ENCODE measurements around the gene VGF.
A peak's percentile ranks its signal among the peaks of the same experiment; 100 is the strongest.
"Not testable (repeated sequence)": the region's sequence is repeated elsewhere in the genome, so short reads cannot be mapped to it uniquely, and the experiment has no call there.

Gene VGF

DNA sequence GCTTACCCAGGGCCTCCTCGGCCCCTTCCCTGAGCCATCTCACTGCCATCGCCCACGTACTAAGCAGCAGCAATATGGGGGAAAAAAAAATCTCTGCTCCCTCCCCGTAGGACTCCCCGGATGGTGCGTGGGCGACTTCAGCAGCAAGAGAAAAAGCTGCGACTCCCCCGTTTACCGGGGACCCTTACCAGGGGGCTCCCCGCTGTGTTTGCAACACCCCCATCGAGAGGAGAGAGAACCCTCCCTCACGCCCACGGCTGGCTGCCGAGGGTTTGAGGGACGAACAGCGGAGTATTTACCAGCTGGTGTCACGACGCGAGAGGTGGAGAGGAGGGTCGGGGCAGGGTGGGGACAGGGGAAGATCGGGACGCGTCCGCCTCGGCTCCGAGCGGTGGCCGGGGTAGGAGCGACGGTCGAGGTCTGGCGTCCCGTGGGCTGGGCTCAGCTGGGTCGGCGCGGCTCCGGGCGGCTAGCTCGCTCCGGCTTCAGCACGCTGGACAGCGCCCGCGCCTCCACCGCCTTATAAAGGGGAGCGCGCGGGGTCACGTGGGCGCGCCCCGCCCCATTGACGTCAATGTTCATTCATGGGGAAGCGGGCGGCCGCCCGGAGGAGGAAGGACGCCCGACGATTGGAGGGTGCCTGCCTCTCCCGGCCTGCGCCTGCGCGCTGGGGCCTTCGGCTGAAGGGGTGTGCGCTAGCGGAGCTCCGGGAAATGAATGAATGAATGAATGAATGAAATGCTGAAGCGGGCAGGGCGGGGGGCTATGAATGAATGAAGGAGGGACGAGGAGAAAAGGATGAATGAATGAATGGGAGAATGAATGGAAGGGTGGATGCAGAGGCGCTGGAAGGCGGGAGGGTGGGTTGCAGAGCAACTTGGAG, at the start of gene VGF:
Gene VGF, minus strand, starts transcription at position 495 of the 883 bp plus-strand sequence. CDS start 726 bp downstream, outside the sequence.
- peak; percentile 93 for DNase-seq

DNA sequence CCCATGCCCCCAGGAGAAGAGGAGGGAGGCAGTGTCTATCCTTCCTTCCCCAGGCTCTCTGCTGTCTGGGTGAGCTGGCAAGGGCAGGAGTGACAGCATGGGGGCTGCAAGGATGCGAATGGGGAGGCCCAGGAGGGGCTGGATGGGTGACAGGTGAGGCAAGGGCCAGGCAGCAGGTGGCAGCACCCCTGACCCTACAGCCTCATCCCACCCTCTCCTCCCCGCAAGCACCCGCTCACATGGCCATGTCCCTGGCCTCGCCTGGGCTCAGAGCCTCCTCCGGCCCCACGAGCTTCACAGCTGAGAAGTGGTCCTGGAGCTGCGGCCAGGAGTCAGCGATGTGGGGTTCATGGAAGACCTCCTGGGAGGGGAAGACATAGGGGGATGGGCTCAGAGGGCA, 46.6 kb upstream of the VGF start:
- no peak for DNase-seq

DNA sequence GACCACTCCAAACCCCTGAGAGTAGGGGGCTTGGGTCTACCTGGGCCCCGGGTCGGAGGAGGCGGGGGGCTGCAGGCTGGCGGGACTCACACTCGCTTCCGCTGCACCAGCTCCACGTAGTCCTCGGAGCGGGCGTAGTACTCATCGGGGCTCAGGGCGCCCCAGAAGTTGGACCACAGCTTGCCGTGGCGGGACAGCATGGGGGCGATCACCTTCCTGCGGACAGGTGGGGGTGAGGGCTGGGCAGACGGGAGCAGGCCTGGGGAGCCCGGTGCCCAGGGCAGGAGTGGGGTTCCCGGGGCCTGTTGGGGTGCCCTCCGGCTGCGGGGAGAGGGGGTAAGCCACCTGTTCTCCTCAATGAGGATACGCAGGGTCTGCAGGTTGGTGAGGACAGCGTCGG, 46.1 kb upstream of the VGF start:
- DNase-seq = no peak

DNA sequence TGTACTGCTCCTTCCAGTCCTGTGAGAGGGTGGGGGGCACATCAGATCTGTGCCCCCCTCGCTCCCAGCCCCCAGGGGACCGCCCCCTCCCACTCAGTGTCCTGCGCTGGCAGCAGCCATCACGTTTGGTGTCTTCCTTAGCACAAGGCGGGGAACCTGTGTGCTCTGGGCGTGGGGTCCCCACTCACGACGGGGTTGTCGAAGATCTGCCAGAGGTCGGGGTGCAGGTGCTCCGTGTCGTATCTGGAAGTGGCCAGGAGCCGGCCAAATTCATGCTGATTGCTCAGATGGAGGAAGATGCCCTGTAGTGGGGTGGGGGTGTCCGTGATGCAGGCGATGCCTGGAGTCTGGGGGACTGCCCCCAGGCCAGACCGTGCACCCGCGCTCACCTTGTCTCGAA, 44.8 kb upstream of the VGF start:
- no peak for DNase-seq

DNA sequence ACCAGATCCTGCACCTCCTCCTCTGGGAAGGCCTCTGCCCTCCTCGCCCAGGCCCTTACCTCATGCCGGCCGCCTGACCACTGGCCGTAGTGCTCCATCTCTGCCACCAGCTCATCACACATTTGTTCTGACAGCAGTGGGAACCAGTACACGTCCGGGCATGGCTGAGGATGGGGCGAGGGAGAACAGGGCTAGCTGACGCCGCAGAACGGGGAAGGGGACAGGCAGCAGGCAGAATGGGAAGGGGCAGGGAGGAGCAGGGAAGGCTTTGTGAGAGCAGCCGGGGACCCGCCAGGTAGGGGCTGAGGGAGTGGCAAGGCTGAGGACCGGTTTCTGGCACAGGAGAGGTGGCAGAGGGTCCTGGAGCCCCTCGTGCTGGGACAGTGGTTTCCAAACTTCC, 43.4 kb upstream of the VGF start:
- DNase-seq = no peak

DNA sequence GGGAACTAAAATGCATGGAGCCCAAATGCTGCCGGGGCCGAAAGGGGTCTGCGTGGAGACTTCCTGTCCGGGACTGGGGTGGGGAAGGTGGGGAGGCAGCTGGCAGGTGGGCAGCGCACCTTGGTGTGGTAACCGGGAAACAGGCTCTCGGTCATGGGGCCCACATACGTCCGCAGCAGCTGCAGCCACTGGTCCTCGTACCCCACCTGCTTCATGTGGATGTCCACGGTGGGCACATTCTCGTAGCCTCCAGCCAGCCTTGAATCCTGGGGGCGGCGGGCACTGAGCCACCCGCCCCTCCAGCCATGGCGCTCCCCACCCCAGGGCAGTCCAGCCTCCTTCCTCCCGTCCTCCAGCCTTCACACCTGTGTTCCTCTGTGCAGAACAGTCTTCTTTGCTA, 42.1 kb upstream of the VGF start:
- DNase-seq = no peak

DNA sequence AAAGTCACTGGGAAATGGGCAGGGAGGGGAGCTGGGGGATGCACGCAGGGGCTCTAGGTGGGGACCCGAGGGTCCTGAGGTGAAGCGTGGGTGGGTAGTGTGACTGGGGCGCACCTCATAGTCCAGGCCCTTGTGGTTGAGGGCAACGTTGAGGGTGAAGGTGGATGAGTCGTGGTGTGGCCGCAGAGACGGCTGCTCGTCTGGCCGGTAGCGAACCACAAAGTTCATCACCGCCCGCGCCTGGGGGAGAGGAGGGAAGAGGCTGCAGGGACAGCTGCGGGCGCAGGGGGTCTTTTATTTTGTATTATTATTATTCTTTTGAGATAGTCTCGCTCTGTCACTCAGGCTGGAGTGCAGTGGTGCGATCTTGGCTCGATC, 41.3 kb upstream of the VGF start:
- DNase-seq = no peak

DNA sequence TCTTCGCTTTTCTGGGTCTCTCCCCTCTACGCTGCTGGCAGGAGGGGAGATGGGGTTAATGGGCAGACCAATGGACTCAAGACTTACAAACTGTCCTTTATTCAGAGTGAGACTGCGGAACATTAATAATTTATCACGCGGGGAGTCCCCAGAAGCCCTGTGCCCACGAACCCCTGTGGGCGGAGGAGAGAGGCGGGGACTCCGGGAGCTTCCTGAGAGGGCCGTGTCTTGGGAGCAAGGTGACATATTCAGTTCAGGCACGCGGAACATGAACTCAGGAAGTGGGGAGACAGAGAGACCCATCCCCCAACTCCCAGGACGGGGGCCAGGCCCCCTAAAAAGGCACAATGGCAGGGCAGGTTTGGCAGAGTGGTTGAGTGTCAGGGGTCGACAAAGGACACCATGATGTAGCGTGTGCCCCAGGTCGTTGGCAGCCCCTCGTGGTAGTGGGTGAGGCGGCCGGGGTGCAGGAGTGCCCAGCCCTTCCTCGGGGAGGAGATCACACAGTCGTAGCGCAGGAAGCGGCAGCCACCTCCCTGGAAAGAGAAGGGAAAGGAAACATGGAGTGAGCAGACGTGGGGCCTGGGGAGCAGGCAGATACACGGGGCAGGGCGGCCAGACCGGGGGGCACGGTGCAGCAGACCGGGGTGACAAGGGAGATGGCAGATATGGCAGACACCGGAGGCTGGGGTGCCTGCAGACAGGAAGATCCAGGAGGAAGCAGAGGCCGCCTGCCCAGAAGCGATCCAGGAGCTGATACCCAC, 40.7 kb upstream of the VGF start:
- no peak for DNase-seq

DNA sequence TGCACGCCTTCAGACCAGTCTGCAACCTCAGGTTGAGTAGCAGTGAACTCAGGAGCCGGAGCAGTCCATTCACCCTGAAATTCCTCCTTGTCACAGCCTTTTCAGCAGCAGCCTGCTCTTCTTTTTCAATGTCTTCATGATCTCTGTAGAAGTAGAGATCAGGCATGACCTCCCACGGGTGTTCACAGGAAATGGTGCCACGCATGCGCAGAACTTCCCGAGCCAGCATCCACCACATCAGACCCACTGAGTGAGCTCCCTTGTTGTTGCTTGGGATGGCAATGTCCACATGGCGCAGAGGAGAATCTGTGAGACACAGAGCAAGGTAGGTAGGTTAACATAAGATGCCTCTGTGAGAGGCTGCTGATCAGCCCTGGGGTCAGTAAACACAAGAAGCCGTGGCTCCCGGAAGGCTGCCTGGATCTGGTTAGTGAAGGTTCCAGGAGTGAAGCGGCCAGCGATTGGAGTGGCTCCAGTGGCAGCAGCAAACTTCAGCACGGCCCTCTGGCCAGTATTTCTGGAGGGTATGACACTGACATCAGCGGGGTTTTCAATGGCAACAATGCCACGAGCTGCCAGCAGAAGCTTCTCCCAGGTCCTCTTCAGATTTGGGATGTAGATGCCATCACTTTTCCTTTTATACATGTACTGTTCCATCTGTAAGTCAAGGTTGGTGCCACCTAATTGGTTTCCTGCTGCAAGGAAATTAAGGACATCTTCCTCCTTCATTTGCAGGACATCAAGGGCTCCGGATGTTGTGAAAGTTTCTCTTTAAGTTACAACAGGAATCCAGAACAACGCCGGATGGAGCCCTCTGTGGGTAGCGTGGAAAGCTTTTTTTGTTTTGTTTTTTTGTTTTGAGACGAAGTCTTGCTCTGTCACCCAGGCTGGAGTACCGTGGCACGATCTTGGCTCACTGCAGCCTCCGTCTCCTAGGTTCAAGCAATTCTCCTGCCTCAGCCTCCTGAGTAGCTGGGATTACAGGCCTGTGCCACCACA, 38.7 kb upstream of the VGF start:
- not testable (repeated sequence) for DNase-seq

DNA sequence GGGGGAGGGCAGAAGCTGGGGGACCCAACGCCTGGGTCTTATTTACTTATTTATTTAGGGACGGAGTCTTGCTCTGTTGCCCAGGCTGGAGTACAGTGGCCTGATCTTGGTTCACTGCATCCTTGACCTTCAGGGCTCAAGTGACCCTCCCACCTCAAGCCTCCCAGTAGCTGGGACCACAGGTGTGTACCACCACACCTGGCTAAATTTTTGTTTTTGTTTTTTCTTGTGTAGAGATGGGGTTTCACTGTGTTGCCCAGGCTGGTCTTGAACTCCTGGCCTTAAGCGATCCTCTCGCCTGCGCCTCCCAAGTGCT, 37.2 kb upstream of the VGF start:
- DNase-seq = no peak

DNA sequence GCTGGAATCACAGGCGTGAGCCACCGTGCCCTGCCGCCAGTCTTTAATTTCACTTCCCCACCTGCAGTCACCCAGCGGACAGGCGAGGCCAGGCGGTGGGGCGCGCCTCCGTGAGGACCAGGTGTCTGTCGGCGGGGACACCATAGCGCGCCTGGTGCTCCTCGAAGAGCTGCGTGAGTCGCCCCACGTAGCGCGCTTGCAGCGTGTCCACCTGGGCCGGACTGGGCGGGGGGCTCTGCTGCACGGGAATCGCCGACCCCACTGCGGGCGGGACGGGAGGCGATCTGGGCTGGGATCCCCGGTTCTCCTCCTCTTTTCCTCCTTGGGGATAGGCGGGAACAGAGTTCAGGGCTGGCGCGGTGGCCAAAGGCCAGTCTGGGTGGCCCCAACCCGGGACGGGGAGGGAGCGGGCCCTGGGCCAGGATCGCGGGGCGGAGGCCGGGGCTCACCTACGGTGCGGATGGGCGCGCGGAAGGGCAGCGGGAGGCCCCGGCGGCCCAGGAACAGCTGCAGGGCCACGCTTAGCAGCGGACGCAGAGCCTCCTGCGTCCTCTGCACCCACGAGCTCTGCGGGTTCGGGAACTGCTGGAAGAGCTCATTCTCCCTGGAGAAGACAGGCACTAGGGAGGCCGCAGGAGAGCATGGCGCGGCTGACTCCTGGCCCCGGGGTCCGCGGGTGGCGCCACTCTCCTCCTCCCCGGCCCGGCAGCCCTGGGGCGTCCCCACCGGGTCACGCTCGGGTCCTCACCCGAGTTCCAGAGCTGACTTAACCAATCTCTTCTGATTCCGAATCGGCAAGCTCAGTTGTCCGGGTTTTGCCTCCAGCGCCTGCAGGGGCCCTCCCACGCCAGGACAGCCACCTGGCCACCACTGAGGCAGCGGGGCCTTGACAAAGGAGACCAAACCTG, 36.6 kb upstream of the VGF start:
- no peak for DNase-seq

DNA sequence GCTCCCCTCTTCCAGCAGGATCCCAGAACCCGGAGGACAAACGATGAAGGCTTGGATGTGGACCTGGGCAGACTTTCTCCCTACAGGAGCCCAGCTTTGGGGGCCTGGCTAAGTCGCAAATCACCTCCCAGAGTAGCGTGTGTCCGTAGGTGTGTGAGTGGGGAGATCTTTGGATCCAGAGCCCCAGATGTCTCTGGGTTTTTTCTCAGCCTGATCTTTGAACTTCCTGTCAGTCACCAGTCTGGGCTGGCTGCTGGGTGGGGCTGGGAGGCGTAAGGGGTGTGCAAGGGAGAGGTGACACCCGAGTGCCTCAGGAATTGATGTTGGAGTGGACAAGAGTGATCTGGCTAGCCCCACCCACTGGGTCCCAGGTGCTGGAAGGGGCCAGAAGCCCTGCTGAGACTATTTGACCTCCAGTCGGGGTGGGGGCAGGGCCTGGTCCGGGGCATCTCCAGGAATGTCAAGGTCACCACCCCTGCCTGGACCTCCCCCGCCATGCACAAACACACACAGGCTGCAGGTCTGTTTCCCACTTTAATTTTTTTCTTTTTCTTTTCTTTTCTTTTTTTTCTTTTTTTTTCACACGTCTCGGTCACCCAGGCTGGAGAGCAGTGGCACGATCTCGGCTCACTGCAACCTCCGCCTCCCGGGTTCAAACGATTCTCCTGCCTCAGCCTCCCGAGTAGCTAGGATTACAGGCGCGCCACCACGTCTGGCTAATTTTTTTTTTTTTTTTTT, 35.7 kb upstream of the VGF start, which contains the start of gene MOGAT3:
Gene MOGAT3, minus strand, starts transcription at position 175 of the 738 bp plus-strand sequence. CDS start 182 bp downstream, outside the sequence.
- DNase-seq = no peak

DNA sequence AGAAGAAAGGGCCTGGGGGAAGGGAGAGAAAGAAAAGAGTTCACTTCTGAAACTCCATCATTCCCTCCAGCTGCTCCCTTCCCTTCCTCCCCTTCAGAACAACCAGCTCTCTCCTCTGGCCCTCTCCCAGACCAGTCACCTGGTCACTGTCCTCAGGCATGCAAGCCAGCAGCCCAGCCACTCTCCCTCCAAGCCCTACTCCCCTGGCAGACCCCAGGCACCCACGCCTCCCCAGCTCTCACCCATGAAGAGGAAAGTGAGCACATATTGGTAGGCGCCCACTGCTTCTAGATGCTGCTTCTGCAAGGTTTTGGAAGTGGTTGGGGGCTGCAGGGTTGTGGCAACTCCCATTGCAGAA, 35.1 kb upstream of the VGF start:
- no peak for DNase-seq

DNA sequence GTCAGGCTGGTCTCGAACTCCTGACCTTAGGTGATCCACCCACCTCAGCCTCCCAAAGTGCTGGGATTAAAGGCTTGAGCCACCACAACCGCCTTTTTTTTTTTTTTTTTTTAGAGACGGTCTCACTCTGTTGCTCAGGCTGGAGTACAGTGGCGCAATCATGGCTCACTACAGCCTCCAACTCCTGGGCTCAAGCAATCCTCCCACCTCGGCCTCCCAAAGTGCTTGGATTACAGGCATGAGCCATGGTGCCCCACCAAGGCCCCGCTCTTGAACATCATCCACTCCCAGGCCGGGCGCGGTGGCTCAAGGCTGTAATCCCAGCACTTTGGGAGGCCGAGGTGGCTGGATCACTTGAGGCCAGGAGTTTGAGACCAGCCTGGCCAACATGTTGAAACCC, 34.2 kb upstream of the VGF start:
- not testable (repeated sequence) for DNase-seq

DNA sequence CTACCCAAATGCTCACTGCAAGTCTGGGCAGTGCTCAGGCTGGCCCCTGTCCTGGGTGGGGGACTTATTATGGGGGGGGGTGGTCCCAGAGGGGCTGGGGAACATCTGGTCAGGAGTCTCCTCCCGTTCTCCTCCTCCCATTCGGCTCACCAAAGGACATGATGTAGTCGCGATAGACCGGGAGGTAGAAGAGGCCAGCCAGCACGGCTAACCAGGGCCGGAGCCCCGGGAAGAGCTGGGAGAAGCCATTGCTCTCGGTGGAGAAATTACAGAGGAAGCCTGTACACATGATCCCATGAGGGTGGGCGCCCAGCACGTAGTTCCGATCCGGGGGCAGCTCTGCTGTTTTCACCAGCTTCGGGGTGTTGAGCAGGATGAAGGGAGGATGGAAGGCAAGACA, 33.1 kb upstream of the VGF start:
- no peak for DNase-seq

DNA sequence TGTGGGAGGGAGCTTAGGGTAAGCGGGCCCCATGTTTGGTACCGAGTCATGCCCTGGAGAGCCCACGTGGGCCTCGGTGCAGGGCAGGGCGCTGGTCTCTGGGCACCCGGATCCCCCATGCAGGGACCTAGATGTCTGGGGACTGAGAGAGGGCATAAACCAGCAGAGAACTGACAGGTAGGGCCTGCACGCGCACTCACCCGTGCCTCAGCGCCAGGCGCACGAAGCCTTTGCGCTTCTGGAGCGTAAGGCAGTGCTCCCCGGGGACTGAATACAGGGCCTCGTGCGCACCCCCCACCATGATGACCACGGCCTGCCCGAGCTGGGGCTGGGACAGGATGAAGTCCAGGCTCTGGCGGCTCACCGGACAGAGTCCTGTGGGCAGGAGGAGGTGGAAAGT, 32.6 kb upstream of the VGF start:
- no peak for DNase-seq

DNA sequence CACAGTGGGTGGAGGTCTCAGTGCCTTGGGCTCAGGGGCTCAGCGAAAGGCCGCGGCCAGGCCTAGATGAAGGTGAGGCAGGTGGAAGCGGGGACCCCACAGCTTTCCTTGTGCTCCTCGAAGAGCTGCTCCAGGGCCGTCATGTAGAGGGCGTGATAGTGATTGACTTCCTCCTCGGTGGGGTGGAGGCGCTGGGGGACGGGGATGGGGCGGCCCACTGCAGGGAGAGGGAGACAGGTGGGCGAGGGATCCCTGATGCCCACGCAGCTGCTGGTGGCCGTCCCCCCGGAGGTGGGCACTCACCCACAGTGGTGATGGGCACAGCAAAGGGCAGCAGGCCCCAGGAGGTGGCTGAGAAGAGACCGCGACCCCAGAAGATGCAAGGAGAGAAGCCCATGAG, 30.5 kb upstream of the VGF start:
- no peak for DNase-seq

DNA sequence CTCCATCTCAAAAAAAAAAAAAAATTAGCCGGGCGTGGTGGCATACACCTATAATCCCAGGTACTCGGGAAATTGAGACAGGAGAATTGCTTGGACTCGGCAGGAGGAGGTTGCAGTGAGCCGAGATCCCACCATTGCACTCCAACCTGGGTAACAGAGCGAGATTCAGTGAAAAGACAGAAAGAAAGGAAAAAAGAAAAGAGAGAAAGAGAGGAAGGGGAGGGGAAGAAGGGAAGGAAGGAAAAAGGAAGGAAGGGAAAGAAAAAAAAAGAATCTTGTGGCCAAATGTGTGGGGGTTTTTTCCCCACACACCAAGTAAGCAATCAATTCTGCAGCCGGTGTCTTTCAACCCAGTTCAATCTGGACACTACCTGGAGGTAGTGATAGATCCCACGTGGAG, 23.7 kb upstream of the VGF start:
- DNase-seq = no peak

DNA sequence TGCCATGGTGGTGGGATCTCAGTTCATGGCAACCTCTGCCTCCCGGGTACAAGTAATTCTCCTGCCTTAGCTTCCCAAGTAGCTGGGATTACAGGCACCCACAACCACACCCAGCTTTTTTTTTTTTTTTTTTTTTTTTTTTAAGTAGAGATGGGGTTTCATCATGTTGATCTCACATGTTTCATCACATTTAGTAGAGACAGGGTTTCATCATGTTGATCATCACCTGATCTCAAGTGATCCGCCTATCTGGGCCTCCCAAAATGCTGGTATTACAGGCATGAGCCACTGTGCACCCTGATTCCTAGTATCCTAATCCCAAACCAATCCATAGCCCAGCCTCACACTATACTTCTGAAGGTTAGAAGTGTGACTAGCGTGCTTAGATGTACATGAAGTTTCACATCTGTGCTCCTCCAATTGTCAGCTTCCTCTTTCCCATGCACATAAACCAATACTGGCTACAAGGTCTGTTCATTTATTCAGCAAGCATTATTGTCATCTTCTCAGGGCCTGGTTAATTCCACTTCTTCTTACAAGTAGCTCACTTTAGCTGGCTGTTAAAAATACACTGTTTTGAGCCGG, 21.6 kb upstream of the VGF start:
- no peak for DNase-seq

DNA sequence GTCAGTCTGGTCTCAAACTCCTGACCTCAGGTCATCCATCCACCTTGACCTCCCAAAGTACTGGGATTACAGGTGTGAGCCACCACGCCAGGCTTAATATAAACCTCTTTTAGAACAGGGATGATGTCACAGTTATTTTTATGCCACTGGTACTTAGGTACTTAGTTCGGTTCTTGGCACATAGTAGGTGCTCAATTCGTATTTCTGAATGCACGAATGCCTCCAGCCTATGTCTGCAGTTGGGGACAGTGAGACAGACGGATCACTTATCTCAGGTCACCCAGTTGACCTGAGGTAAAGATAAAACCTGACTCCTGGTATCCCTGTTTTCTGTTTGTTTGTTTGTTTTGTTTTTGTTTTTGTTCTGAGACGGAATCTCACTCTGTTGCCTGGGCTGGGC, 20.8 kb upstream of the VGF start:
- no peak for DNase-seq

DNA sequence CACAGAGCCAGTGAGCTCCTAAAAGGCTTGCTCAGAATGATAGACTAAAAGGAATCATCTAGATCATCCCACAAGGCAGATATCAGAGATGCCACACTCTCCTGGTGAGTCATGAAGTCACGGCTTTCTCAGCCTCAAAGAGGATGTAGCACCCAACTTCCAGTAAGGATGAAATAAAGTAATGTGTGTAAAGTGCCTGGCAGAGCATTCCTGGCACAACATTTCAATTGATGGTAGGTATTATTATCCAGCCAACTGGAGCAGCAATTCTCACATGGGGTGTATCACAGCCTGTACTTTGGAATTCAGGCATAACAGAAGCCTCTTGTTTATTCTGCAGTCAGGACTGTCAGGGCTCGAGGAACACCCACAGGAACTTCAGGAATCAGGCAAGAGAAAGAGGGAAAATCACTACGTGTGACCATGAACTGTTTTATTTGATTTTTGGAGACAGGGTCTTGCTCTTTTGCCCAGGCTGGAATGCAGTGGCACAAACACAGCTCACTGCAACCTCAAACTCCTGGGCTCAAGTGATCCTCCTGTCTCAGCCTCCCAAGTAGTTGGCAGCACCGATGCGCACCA, 20.0 kb upstream of the VGF start:
- DNase-seq = peak; percentile 73

Data from EL (cell line).